Gastroesophageal sphincter (tissue), 3 donors: ENCODE results near the gene TNC.

Source experiments
- EP300 ChIP-seq: sonication (generic); formaldehyde crosslinking; IDR thresholded peaks from one replicate; pipeline ENCODE4 v1.6.1; 2017; ENCODE audit warnings: antibody characterized with exemption, mild to moderate bottlenecking
- POLR2AphosphoS5 ChIP-seq: sonication (generic); formaldehyde crosslinking; IDR thresholded peaks from one replicate; pipeline ENCODE4 v1.6.1; 2017; ENCODE audit warnings: antibody characterized with exemption
- TF ChIP-seq, protein P1 (sequence below), 4 experiments: fragments of 200-600 bp in 2 of 4; fragments of 450-650 bp in 2 of 4; sonication (generic) in 1 of 4; IDR thresholded peaks; one replicate each; pipeline ENCODE4 v1.5.1; 2017 to 2019; ENCODE audit warnings: antibody characterized with exemption in 4 of 4, mild to moderate bottlenecking in 2 of 4, moderate library complexity in 2 of 4

DNA sequence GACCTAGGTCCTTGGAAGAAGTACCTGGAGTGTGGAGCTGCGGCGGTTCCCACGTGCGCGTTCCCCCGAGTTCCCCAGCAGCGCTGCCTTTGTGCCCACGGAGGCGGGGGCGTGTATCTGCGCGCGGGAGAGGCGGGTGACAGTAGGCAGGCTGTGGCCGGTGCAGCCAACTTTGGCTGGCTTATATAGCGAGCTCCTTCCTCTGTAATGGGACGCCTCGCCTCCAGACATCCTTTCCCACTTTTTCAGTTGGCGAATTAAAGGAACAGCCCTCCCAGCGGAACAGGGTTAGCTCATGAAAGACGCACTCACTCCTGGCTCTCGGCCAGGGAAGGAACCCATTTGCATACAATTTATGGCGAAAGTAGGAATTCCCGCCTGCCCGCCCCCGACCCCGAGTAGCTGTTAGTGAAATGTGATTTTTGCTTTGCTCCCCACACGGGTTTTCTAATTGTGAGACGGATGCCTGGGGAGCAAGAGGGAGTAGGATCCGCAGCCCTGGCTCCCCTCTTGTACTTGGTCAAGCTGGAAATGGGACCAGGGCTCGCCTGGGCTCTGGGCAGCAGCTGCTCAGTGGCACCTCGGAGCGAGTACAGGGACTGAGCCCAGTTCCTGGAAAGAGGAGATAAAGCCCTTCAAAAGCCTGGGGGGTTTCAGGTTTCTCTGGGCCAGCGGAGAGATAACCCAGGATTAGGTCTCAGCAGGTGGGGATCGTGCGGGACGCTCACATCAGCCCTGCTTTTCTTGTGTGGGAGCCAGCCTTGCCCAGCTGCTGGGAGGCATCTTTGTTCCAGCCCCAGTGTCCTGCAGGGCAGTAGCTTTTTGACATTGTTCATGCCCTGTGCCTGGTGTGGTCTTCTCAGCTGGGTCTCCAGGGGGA, at the start of gene TNC:
- TF ChIP-seq, protein P1, sequence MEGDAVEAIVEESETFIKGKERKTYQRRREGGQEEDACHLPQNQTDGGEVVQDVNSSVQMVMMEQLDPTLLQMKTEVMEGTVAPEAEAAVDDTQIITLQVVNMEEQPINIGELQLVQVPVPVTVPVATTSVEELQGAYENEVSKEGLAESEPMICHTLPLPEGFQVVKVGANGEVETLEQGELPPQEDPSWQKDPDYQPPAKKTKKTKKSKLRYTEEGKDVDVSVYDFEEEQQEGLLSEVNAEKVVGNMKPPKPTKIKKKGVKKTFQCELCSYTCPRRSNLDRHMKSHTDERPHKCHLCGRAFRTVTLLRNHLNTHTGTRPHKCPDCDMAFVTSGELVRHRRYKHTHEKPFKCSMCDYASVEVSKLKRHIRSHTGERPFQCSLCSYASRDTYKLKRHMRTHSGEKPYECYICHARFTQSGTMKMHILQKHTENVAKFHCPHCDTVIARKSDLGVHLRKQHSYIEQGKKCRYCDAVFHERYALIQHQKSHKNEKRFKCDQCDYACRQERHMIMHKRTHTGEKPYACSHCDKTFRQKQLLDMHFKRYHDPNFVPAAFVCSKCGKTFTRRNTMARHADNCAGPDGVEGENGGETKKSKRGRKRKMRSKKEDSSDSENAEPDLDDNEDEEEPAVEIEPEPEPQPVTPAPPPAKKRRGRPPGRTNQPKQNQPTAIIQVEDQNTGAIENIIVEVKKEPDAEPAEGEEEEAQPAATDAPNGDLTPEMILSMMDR (IDR thresholded peaks at IDR 0.05), result no peak
- TF ChIP-seq EP300 (no peak), POLR2AphosphoS5 (peak; percentile 94)
